Hematopoietic multipotent progenitor cell treated with erythropoietin and hydrocortisone succinate and interleukin-3 and kit ligand, for 6 days (in vitro differentiated cells): ENCODE data around the gene APBB2.
"Not testable (repeated sequence)": the region's sequence is repeated elsewhere in the genome, so short reads cannot be mapped to it uniquely, and the experiment has no call there.

Experiments
- DNase-seq: peaks from one replicate; pipeline ENCODE4 v3.0.0-alpha.2; 2015

APBB2 gene

GRCh38 chr4:41002309-41002708 lies 212.0 kb downstream of the APBB2 start:
- no peak for DNase-seq

DNA sequence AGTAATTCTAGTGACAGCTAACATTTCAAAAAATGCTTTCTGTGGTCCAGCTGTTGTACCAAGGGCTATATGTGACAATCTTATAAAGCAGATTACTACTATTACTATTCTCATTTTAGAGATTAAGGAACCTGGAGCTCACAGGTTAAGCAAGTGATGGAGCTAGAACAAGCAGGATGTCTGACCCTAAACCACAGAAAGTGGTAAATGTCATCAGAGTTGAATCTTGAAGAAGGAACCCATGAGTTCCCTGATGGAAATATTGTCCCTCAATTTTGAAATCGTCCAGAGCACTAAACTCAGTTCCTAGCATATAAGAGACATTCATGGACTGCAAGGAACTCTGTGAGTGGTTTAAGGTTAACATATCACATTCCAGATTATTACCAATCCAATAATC lies 214.0 kb downstream of the APBB2 start:
- DNase-seq: no peak

DNA sequence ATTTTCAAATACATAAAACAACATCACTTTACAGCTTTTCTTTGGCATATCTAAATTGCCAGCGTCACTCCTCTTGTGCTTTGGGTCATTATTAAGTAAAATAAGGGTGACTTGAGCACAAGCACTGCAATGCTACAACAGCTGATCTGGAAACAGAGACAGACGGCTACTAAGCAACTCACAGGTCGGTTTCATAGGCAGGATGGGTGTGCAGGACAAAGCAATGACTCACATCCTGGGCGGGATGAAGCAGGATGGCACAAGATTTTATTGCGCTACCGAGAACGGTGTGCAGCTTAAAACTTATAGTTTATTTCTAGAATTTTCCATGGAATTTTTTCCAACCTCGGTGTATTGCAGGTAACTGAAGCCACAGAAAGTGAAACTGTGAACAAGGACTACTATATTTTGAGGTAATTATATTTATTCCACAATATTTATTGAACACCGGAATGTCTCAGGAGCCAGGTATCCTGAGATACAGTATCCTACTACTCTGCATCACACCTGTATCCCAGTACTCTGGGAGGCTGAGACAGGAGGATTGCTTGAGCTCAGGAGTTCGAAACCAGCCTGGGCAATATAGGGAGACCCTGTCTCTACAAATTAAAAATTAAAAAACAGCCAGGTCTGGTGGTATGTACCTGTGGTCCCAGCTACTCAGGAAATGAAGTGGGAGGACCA lies 215.5 kb downstream of the APBB2 start:
- no peak for DNase-seq

- DNase-seq: no peak
Measured at GRCh38 chr4:40995850-40996249, 218.5 kb downstream of the APBB2 start.

- not testable (repeated sequence) for DNase-seq
Measured at GRCh38 chr4:40994321-40994720, 220.0 kb downstream of the APBB2 start.

DNA sequence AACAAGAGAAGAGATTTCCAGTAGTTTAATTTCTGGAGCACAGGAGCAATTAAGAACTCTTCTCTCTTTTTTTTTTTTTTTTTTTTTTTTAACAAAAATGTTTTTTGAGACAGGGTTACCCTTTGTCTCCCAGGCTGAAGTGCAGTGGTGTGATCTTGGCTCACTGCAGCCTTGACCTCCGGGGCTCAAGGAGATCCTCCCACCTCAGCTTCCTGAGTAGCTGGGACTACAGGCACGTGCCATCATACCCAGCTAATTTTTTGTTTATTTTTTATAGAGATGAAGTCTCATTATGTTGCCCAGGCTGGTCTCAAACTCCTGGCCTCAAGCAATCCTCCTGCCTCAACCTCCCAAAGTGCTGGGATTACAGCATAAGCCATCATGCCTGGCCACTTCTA lies 221.0 kb downstream of the APBB2 start:
- not testable (repeated sequence) for DNase-seq

DNA sequence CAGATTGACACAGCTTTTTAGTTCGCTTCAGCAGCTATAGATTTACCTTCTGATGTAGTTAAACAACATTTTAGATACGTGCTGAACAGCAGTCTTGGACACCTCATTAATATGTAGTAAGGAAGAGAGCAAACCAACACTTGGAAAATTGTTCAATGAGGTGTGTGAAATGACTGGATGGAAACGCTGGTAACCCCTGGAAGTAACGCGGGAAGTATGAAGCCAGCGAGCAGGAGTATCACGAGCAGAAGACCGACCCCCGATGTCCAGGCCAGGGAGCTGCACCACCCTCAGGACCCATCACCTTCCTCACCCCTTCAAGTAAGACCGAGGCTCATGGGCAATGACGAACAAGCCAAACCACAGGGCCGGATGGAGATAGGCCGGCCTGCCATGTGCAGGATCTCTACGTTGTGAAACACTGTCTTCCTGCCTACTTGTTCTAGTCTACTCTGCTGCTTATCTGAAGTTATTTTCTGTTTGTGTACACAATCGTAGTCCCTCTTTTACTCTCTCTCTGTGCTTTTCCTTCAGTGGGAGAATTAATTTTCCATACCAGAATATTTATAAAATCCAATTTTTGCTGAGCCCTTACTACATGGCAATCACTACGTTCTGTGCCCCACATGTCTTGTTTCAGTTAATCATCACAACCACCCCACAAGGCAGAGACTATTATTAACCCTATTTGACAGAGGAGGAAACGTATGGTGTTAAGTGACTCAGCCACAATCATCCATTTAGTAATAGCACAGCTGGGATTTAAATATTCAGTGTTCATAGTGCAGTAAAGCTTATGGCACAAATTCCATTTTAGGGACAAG lies 221.7 kb downstream of the APBB2 start:
- peak; percentile 69 for DNase-seq

DNA sequence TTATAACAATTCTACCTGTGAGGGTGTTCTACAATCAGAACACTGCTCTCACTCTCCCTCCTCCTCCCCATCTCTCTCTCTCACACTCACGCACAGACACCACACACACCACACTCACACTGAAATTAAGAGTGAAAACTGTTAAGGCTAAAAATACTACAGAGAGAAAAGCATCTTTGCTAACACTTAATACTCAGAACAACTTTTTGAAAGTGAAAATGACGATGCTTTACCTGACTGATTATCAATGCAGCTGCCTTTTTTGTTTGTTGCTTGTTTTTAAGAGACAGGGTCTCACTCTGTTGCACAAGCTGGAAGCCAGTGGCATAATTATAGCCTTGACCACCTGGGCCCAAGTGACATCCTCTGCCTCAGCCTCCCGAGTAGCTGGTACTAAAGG lies 222.4 kb downstream of the APBB2 start:
- DNase-seq: no peak

DNA sequence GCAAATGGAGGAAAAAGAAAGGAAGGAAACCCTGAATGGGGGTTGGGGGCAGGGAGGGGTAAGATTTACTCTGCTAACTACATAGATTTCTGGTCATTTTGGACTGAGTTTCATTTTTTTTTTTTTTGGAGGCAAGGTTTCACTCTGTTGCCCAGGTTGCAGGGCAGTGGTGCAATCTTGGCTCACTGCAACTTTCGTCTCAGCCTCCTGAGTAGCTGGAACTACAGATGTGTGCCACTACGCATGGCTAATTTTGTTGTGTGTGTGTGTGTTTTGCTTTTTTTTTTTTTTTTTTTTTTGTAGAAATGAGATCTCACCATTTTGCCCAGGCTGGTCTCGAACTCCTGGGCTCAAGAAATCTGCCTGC lies 223.5 kb downstream of the APBB2 start:
- DNase-seq: no peak

- DNase-seq: no peak
Measured at GRCh38 chr4:40990236-40990898, 224.0 kb downstream of the APBB2 start.

GRCh38 chr4:40987151-40987550 lies 227.2 kb downstream of the APBB2 start:
- DNase-seq: no peak

- DNase-seq: no peak
Measured at GRCh38 chr4:40986375-40986774, 228.0 kb downstream of the APBB2 start.

GRCh38 chr4:40984051-40984450 lies 230.3 kb downstream of the APBB2 start:
- DNase-seq: no peak

DNA sequence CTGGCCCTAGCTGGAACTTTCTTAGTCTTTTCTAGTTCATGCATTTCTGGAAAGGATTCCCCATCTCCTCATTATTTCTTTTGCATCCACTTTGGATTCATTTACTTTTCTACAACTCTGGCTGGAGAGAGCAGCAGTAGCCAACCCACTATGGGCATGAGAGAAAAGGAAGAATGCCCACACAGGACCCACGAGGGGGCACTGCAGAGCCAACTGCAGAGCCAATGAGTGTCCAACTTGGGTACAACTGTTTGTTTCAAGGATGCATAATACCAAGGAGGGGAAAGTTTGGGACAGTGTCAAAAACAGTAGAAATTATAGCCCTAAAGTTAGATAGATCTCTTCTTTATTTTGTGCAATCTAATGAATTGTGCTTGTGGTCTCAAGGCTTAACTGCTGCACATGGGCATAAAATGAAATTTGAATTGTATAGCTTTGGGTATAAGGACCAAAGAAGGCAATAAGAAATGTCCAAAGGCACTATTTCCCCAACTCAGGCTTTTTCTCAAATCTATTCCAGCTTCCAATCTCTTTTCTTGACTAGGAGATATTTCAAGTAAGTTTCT lies 233.9 kb downstream of the APBB2 start:
- DNase-seq: no peak

DNA sequence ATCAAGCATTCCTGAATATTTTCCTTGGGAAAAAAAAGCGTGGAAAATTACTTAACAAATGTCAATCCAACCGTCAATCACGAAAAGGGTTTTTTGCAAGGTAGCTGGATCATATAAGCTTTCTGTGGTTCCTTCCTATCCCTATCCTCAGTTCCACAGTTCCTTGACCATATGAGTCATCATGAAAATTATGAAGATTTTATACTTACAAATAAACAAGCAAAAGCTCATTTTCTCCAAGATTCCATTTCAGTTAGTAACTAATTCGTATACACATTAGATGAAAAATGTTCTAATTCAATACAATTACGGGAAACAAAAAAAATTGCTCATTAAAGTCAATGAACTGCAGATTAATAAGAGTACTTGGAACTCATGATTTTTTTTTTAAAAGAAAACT lies 235.8 kb downstream of the APBB2 start:
- no peak for DNase-seq

DNA sequence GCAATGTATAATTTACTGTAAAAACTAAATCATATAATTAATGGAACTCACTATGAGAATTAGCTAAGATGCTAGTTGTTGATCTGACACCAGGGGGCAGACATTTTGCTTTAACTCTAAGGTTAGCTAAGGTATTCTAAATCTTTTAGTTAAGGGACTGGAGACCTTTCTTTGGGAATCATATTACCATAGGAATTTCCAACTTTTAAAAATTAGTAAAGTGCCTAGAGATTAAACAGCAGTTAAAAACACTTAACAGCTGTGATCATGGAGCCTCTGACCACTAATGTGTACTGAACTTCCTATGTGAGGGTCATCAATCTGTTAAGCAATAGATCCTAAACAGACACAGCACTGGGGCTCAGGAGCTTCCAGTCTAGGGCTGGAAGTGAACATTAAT lies 238.0 kb downstream of the APBB2 start:
- DNase-seq: peak; percentile 71

DNA sequence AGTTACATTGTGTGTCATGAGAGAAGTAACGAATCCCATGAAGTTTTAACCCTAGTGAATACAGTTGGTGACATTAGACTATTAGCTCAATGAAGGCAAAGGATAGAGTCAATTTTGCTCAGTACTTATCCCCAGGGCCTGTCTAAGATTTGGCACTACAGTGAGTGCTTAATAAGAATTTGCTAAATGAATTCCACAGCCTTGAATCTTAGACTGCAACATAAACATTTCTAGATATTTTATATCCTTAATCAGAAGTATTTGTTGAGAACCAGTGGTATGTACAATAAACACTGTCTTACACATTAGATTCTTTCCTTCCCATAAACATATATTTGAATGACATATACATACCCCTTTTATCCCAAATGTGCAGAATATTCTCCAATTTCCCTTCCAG lies 241.6 kb downstream of the APBB2 start:
- no peak for DNase-seq

DNA sequence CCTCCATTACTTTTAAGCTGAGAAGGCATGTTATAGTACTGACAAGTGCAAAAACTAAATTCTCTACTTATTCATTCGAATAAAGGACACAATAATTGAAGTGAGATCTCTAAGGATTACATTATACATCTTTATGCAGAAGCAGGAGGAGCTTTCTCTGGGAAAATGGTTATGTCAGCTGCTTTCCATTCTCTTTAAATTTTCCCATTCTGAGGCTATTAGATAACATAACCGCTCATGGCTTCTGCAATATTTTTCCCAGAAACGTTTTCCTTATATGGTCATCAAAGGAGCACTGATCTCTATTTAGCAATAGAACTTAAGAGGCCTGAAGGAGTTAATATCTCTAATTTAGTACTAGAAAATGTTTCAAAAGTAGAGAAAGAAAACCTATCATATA lies 243.0 kb downstream of the APBB2 start:
- DNase-seq: no peak

DNA sequence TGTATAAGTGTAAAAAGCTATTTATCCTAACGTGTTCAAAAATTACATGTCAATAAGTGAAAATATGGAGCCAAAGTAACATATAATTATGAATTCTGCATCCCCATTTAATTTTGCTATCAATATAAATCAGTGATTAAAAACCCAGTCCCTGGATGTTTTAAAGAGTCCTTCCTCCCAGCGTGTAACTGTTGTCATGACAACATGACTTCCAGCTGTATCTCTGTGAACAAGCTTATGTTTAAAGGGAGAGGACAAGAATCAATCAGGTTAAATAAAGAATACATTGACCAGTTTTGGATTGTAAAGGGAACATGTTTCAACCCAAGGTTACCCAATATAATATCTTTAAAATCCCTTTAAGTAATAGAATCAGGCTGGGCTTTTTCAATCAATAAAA lies 244.8 kb downstream of the APBB2 start:
- DNase-seq: no peak

DNA sequence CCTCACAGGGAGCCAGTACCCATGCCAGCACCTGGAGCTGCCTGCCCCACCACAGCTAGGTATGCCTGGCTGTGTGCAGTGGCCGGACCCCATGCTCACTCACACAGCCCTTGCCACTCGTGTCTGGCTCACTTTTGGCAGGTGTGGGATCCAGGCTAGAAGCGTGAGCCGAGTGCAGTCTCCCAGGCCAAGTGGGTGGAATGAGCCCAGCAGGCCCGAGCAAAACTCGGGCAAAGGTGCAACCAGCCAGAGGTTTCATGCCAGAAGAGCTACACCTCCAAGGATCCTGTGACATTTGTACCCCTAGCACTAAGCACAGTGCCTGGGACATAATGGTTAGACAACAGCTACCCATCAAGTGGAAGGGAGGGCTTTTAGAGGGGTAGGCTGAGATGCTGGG lies 246.8 kb downstream of the APBB2 start:
- DNase-seq: no peak

DNA sequence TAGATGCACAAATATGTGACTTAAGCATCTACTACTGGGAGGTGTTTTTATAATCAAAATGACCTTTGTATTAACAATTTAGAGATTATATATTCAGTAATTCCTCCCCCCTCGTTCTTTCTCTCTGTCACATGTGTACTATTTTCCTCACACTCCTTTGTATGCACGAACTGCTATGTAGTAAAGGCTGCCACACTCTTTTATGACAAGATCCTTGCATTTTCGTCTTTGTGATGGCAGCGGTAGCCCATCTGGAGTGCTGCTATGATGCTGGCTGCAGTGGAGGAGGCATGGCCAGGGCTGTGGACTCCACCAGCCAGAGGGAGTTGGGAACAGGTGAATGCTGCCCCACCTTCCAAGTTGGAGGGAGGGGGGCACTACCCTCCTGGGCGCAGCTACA lies 248.3 kb downstream of the APBB2 start:
- no peak for DNase-seq

- DNase-seq: no peak
Measured at GRCh38 chr4:40963897-40964478, 250.4 kb downstream of the APBB2 start.

GRCh38 chr4:40962551-40963180 lies 251.7 kb downstream of the APBB2 start:
- no peak for DNase-seq
